ENCODE data around the gene CDC34.

Gene CDC34

DNA sequence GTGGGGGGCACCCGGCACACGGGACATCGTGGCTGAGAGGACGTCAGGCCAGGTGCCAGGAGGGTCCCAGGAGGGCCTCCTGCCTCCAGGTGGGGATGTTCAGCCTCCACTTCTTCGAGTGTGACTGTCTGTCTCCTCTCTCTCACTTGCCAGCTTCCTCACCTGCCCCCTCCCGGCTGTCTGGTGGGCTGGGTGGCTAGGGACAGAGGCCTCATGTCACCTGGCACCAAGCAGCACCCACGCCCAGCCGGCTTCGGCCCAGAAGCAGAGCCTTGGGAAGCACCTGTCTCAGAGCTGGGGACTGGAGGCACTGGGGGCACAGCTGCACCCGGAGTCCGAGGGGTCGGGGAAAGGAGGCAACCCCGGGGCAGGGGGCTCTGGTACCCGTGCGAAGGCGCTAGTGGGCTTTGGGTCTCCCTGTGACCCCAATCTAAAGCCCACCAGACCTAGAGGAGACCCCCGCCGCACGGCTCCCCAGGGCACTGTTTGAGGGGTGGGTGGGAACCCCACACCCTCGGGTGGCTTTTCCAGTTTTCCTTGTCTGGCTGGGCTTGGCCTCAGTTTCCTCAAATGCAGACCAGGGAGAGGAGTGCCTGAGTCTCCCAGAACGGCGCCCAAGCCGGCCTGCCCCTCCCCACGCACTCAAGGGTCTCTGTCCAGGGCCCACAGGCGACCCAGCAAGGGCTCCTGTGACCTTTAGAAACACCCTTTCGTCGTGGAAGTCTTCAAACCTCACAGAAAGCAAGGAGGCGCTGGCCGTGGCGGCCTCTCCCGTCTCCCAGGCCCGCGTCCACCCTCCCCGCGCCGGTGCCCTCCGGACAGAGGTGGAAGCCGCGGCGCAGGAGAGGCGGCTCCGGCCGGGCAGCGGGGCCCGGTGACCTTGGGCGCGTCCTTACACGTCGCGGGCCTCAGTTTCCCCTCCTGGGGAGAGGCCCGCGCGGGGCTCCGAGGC is 57.5 kb downstream of the CDC34 start:
- no peaks in the 10 kb centered on the region for H3K27me3 ChIP-seq (ENCODE audit: low read depth, low read length)
- H3K4me1 ChIP-seq (ENCODE audit: low read length) = no peaks in the 10 kb centered on the region
- no peaks in the 10 kb centered on the region for H3K36me3 ChIP-seq (replicated peaks; ENCODE audit: low read depth, low read length)
- no peak overlapping the region for H3K4me3 ChIP-seq (ENCODE audit: low read length)
- H3K27ac ChIP-seq (ENCODE audit: low read length) = no peak overlapping the region
- no peak overlapping the region for H3K4me2 ChIP-seq (ENCODE audit: low read length)
- no peak overlapping the region for H3K9ac ChIP-seq (ENCODE audit: low read length)
- no peak overlapping the region for H2AFZ ChIP-seq (ENCODE audit: low read depth, low read length)
- no peaks in the 10 kb centered on the region for H3K9me3 ChIP-seq (ENCODE audit: insufficient read depth, low read length)
- TF ChIP-seq, protein P1, sequence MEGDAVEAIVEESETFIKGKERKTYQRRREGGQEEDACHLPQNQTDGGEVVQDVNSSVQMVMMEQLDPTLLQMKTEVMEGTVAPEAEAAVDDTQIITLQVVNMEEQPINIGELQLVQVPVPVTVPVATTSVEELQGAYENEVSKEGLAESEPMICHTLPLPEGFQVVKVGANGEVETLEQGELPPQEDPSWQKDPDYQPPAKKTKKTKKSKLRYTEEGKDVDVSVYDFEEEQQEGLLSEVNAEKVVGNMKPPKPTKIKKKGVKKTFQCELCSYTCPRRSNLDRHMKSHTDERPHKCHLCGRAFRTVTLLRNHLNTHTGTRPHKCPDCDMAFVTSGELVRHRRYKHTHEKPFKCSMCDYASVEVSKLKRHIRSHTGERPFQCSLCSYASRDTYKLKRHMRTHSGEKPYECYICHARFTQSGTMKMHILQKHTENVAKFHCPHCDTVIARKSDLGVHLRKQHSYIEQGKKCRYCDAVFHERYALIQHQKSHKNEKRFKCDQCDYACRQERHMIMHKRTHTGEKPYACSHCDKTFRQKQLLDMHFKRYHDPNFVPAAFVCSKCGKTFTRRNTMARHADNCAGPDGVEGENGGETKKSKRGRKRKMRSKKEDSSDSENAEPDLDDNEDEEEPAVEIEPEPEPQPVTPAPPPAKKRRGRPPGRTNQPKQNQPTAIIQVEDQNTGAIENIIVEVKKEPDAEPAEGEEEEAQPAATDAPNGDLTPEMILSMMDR (IDR thresholded peaks at IDR 0.05; ENCODE audit: low read depth, low read length) = no peak
- no peak for TF ChIP-seq EZH2phosphoT487 (IDR thresholded peaks at IDR 0.05; ENCODE audit: low read depth)
- no peaks in the 10 kb centered on the region for H3K79me2 ChIP-seq (ENCODE audit: low read length)
- peaks cover 9% of the 10 kb centered on the region for H4K20me1 ChIP-seq (ENCODE audit: insufficient read depth, low read length)

DNA sequence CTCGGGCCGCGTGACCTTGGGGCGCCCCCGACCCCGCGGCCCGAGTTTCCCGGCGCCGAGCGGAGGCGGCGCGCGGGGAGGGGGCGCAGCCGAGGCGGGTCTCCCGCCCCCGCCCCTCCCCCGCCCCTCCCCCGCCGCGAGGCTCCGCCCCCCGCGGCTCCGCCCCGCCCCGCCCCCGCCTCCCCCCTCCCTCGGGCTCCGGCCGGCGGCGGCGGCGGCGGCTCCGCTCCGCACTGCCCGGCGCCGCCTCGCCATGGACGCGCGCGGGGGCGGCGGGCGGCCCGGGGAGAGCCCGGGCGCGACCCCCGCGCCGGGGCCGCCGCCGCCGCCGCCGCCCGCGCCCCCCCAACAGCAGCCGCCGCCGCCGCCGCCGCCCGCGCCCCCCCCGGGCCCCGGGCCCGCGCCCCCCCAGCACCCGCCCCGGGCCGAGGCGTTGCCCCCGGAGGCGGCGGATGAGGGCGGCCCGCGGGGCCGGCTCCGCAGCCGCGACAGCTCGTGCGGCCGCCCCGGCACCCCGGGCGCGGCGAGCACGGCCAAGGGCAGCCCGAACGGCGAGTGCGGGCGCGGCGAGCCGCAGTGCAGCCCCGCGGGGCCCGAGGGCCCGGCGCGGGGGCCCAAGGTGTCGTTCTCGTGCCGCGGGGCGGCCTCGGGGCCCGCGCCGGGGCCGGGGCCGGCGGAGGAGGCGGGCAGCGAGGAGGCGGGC is 58.3 kb downstream of the CDC34 start, which contains the start of gene HCN2:
Gene HCN2, plus strand, starts transcription at position 189 of the 703 bp plus-strand sequence. Its CDS starts 65 bp downstream, at position 254.
- H3K79me2 ChIP-seq (ENCODE audit: low read length) = no peaks in the 10 kb centered on the region
- H3K4me3 ChIP-seq (ENCODE audit: low read length) = no peak within 1 kb of the TSS
- no peak within 1 kb of the TSS for H3K9ac ChIP-seq (ENCODE audit: low read length)
- no peak within 1 kb of the TSS for H3K27ac ChIP-seq (ENCODE audit: low read length)
- no peaks in the 10 kb centered on the region for H3K27me3 ChIP-seq (ENCODE audit: low read depth, low read length)
- H3K36me3 ChIP-seq (replicated peaks; ENCODE audit: low read depth, low read length) = no peaks in the 10 kb centered on the region
- H3K9me3 ChIP-seq (ENCODE audit: insufficient read depth, low read length) = no peaks in the 10 kb centered on the region
- peaks cover 6% of the 10 kb centered on the region; the same call in 1 of the 2 replicates for H4K20me1 ChIP-seq (ENCODE audit: insufficient read depth, low read length)
- no peak for TF ChIP-seq EZH2phosphoT487 (IDR thresholded peaks at IDR 0.05; ENCODE audit: low read depth)
- TF ChIP-seq, protein P1 (IDR thresholded peaks at IDR 0.05; ENCODE audit: low read depth, low read length) = no peak
- H3K4me2 ChIP-seq (ENCODE audit: low read length) = no peak within 1 kb of the TSS
- H2AFZ ChIP-seq (ENCODE audit: low read depth, low read length) = no peak within 1 kb of the TSS
- no peaks in the 10 kb centered on the region for H3K4me1 ChIP-seq (ENCODE audit: low read length)

DNA sequence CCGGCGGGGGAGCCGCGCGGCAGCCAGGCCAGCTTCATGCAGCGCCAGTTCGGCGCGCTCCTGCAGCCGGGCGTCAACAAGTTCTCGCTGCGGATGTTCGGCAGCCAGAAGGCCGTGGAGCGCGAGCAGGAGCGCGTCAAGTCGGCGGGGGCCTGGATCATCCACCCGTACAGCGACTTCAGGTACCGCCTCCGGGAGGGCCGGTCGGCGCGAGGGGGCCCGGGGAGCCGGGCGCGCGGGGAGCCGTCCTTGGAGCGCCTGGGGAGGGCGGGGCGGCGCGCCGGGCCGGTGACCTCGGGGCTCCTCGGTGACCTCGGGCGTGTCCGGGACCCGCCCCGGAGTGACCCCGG is 58.8 kb downstream of the CDC34 start:
- no peak overlapping the region for H2AFZ ChIP-seq (ENCODE audit: low read depth, low read length)
- H4K20me1 ChIP-seq (ENCODE audit: insufficient read depth, low read length) = peaks cover 6% of the 10 kb centered on the region; the same call in 1 of the 2 replicates
- H3K4me1 ChIP-seq (ENCODE audit: low read length) = no peaks in the 10 kb centered on the region
- H3K27me3 ChIP-seq (ENCODE audit: low read depth, low read length) = no peaks in the 10 kb centered on the region
- no peaks in the 10 kb centered on the region for H3K36me3 ChIP-seq (replicated peaks; ENCODE audit: low read depth, low read length)
- H3K9me3 ChIP-seq (ENCODE audit: insufficient read depth, low read length) = no peaks in the 10 kb centered on the region
- H3K4me2 ChIP-seq (ENCODE audit: low read length) = no peak overlapping the region
- no peaks in the 10 kb centered on the region for H3K79me2 ChIP-seq (ENCODE audit: low read length)
- no peak overlapping the region for H3K27ac ChIP-seq (ENCODE audit: low read length)
- H3K9ac ChIP-seq (ENCODE audit: low read length) = no peak overlapping the region
- TF ChIP-seq, protein P1 (IDR thresholded peaks at IDR 0.05; ENCODE audit: low read depth, low read length) = no peak
- no peak for TF ChIP-seq EZH2phosphoT487 (IDR thresholded peaks at IDR 0.05; ENCODE audit: low read depth)
- no peak overlapping the region for H3K4me3 ChIP-seq (ENCODE audit: low read length)

DNA sequence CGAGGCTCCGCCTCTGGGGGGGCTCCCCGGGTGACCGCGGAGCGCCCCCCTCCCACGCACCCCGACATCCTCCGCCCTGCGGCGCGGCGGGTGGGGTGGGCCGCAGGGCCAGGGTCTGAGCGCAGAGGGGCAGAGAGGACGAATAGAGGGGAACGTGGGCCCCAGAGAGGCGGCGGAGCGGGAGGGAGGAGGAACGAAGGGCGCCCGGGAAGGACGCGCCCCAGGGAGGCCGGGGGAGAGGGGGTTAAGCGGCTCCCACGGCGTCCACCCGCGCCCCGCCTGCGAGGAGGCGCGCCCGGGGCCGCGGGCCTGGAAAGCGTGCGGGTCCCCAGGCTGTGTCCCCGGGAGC is 59.2 kb downstream of the CDC34 start:
- no peak overlapping the region for H2AFZ ChIP-seq (ENCODE audit: low read depth, low read length)
- H3K9me3 ChIP-seq (ENCODE audit: insufficient read depth, low read length) = no peaks in the 10 kb centered on the region
- H3K4me2 ChIP-seq (ENCODE audit: low read length) = no peak overlapping the region
- no peaks in the 10 kb centered on the region for H3K27me3 ChIP-seq (ENCODE audit: low read depth, low read length)
- no peak overlapping the region for H3K27ac ChIP-seq (ENCODE audit: low read length)
- no peaks in the 10 kb centered on the region for H3K79me2 ChIP-seq (ENCODE audit: low read length)
- H3K36me3 ChIP-seq (replicated peaks; ENCODE audit: low read depth, low read length) = no peaks in the 10 kb centered on the region
- no peaks in the 10 kb centered on the region for H3K4me1 ChIP-seq (ENCODE audit: low read length)
- TF ChIP-seq, protein P1 (IDR thresholded peaks at IDR 0.05; ENCODE audit: low read depth, low read length) = no peak
- TF ChIP-seq EZH2phosphoT487 (IDR thresholded peaks at IDR 0.05; ENCODE audit: low read depth) = no peak
- H3K4me3 ChIP-seq (ENCODE audit: low read length) = no peak overlapping the region
- no peak overlapping the region for H3K9ac ChIP-seq (ENCODE audit: low read length)
- peaks cover 6% of the 10 kb centered on the region; the same call in 1 of the 2 replicates for H4K20me1 ChIP-seq (ENCODE audit: insufficient read depth, low read length)

Data from OCI-LY3 (cell line).